GM21367 (cell line): ENCODE results near the gene DQX1.

Experiments used
- ATAC-seq: cut with Tn5 transposase; IDR thresholded peaks from one replicate; pipeline ENCODE4 v1.9.1; 2021; ENCODE audit not compliant: unreplicated experiment

The DQX1 gene

DNA sequence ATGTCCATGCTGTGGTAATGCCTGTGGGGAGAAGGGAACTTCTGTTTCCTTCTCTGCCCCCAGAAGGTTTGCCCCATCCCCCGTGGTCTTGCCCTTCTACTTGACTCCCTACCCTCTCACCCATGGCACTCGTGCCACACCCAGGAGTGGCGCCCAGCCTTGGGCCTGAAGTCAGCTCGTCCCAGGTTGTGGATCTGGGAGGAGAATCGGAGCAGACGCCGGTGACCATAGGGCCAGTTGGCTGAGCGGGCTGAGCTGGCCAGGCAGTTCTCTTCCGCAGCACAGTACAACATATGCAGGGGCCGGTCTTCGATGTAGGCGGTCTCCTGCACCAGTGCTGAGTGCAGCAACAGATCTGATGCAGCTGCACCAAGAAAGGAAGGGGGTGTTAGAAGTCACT lies 8.4 kb upstream of the DQX1 start:
- ATAC-seq, result no peak

DNA sequence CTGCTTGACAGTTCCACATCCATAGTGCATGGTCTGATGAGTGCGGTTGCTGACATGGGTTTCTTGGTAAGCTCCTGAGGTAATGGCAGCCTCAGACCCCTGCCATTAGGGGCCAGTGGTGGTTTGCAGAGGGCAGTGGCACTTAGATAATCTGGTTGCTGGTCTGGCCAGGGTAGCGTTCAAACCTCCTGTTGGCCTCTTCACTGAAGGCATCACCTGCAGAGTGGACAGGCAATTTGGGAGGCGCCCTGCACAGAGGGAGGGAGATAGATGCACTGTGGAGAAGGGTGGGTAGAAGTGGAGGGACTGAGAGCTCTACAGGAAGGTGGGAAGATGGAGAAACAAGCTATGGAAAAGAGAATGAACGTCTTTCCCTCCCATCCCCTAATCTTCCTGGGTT lies 7.4 kb upstream of the DQX1 start:
- no peak for ATAC-seq

DNA sequence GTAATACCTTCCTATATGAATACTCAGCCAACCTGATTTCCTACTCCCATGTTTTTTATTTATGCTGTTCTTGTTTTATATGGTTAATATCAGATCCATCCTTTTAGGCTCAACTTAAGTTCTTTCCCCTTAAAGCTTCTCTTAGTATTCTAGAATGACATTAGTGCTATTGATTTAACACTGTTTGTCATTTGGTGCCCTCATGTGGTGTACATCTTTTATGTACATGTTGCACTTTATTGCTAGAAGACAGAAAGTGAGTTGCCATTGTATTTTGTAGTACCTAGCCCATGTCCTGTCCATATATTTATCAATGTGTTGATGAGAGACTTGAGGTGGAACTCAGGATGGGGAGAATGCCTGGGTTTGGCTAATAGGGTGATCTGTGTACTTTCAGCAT lies 6.2 kb upstream of the DQX1 start:
- no peak for ATAC-seq

DNA sequence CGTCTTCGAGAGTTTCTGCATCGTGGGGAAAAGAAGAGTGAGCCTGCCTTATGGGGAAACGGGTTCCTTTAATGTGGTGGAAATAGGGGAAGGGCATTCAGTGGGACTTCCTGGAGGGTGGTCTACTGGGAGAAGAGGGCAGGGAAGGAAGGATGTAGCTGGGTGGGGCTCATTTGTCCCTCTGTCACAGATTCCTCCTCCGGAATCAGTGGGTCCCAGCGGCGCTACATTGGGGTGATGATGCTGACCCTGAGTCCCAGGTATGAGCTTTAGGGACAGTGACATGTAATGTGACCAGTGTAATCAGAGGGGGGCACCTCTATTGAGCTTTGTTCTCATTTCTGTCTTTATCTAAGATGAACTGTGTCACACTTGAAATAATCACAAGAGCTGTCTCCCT lies 5.6 kb upstream of the DQX1 start:
- no peak for ATAC-seq

DNA sequence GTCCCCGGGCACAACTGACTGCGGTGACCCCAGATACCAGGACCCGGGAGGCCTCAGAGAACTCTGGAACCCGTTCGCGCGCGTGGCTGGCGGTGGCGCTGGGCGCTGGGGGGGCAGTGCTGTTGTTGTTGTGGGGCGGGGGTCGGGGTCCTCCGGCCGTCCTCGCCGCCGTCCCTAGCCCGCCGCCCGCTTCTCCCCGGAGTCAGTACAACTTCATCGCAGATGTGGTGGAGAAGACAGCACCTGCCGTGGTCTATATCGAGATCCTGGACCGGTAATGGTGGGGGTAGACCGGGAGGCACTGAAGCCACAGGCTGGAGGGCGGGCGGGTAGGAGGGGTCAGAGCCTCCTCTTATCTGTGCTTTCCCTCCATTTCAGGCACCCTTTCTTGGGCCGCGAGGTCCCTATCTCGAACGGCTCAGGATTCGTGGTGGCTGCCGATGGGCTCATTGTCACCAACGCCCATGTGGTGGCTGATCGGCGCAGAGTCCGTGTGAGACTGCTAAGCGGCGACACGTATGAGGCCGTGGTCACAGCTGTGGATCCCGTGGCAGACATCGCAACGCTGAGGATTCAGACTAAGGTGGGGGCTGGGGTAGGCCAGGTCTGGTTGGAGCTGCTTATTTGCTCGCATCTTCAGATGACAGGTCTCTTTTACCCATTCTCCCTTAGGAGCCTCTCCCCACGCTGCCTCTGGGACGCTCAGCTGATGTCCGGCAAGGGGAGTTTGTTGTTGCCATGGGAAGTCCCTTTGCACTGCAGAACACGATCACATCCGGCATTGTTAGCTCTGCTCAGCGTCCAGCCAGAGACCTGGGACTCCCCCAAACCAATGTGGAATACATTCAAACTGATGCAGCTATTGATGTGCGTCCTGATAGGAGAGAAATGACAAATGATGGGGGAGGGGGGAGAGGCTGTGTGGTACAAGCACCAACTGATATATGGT lies 4.5 kb upstream of the DQX1 start:
- ATAC-seq, result no peak

DNA sequence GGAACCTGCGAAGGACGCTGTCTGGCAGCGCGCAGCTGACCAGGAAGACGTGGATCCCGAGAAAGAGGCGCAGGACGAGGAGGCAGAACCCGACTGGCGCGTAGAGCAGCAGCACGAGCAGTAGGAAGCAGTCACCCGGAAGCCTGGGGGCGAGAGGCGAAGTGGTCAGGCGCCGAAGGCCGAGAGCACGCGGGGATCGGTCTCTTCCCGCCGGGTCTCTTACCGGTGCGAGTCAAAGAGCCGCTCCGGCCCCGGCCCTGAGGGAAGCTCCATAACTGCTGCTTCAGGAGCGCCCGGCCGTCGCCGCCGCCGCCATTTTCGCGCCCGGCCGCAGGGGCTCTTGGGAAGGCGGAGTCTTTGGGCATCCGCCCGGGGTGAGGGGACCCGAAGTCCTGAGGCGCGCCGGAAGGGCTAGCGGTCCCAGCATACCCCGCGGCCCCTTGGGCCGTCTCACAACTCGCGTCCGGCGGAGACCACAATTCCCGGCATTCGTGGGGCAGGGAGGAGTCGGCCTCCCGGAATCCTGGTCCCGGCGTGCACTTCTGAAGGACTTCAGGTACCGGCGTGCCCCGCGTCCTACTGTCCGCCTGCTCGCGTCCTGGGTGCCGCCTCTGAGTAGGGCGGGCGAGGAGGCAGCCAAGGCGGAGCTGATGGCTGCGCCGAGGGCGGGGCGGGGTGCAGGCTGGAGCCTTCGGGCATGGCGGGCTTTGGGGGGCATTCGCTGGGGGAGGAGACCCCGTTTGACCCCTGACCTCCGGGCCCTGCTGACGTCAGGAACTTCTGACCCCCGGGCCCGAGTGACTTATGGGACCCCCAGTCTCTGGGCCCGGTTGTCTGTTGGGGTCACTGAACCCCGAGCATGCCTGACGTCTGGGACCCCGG lies 3.6 kb upstream of the DQX1 start, which contains the start of the genes AUP1 and HTRA2:
AUP1 (minus strand) TSS at position 350 of the 882 bp plus-strand sequence; CDS start at position 273, 77 bp downstream.
HTRA2 (plus strand) TSS at position 577 of the 882 bp plus-strand sequence; CDS start at position 651, 74 bp downstream.
- ATAC-seq, result peak; percentile 73

DNA sequence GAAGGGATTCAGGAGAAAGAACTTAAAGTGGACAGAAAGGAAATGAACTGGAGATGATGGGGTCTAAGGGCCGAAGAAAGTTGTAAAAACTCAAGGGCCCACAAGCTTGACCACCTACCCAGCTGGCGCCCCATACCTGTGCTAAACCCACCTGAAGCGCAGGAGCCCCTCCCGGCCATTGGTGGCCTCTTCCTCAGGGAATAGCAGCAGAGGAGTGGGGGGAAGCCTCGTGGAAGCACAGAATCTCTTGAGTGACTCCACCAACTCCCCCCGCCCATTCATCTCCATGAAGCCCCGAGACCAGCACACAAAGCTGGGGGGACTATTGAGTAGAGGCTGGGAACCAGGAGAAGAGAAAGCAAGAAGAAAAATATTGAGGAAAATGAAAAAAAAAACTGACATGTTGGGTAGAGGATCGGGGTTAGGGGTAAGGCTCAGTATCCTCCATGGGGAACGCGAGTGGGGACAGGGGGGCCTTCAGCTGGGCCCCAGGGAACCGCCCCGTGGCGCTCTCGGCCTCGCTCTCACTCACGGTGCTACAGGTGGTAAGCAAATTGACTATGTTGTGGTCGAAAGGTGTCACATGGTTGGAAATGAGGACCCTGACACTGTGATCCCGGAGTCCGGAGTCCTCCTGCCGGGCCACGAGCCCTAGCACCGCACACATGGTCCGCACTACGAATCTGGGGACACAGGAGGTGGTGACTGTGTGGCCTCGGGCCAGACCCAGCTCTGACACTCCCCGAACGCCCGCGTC lies 2.7 kb upstream of the DQX1 start:
- peak; percentile 9 for ATAC-seq

DNA sequence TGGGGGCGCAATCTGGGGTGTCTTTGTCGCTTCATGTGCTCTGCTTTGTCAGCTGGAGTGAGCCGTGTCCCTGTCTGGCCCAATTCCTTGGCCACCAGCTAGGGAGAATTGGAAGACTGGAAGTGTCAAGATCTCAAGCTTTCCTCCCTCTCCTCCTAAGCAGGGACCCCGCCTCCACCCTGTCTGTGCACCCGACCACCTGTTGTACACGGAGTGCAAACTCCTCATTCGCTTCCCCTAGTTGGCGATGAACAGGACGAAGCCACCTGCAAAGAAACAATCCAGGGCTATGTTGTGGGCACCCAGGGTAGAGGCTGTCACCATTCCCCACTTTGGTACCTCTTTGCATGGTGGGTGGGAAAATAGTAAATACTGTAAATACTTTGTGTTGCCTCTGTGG lies 1.7 kb upstream of the DQX1 start:
- ATAC-seq, result no peak

DNA sequence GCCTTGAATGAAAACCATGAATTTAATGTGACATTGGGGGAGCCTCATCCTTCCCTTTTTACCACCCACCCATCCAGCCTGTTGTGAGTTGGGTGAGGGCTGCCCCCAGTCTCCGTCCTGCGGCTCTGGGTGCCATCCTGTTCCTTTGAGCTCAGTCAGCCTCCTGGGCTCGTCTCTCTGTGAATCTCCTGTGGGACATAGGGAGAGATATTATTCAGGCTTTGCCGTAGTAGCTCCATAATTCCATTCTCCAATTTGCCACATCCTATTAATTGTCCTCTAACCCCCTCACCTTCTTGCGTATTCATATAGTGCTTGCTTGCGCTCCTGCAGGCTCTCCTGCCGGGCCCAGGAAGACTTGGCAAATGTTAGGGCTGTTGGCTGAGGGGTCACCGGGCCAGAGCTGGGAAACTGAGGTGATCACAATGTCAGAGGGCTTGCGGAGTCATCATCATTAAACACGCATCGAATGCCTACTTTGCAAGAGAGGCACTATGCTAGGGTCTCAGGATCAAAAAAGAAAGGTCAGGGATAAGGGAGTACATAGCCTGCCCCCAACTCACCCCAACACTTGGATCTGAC lies 709 bp upstream of the DQX1 start:
- no peak for ATAC-seq

DNA sequence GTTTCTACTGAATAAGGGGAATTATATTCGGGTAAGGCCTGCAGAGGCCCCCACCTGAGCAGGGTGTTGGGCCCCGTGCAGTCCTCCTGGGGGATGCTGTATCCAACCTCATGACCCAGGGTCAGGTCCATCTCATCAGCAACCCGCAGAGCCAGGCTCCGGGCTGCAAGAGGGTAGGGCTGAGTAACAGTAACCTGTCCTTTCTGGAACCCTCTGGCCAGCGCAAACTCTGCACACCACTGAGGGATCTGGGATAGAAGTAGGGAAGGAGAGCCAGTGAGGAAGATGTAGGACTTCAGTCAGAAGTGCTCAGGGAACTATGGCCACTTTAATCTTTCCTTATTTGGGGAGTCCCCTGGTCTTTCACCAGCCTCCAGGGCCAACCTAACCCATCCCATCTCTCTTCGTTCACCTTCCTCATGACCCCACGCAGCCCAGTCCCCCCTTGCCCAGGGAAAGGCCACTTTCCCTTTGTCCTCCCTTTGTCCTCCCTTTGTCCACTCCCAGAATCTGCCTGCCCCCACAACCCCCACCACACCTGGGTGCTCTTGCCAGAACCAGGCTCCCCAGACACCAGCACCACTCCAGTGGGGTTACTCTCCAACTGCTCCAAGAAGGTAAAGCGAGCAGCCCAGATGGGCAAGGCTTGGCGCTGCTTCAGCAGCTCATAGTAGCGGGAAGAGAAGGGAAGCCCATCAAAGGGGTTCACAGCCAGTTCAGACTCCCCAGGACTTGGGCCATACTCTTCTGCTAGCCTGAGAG lies 895 bp downstream of the DQX1 start:
- no peak for ATAC-seq

DNA sequence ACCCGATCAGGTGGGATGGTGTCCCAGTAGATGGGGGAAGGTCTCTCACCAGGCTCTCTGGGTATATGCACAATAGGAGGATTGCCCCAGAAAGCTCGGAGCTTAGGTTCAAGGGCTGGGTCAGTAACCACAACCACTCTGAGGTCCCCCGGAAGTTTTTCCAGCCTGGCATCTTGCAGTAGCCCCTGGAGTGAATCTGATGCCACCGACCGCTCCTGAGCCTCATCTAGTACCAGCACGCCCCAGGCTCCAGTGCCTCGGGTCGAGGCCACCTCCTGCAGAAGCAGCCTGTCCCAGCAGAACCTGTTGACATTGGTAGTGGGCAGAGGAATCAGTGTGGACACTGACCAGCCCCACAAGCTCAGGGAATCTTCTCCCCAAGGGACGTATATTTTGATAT lies 2.0 kb downstream of the DQX1 start:
- no peak for ATAC-seq

DNA sequence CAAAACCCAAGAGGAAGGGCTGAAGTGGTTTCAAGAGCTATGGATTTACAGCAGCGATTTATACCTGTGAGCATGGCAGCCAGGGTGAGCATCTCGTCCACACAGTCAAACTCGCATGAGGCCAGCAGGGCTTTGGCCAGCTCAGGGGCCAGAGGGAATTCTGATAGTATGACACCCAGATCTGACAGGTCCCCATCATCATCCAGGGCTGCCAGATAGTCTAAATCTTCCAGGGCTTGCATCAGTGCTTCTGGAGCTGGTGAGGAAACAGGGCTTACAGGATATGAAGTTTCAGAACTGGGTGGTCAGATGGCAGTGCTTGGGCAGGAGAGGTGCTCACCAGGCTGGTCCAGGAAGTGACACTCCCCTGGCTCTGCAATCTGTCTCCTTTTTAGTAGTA lies 3.5 kb downstream of the DQX1 start:
- no peak for ATAC-seq

DNA sequence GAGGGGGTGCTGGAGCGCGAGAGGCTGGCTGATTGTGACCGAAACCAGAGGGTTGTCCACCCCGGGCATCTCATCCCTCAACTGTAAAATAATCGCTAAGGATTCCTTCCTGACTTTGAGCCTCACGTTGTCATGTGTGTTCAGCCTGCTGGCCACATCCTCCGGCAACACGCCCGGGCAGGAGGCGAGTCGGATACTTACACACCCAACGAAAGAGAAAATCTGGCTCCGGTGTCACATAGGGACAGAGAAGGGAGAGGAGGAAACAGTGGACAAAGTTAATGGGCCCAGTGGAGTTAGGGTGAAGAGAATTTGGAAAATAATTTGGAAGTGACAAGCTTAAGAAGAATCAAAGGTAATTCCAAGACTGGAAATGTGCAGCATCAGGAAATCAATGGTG lies 9.4 kb downstream of the DQX1 start:
- ATAC-seq, result no peak

DNA sequence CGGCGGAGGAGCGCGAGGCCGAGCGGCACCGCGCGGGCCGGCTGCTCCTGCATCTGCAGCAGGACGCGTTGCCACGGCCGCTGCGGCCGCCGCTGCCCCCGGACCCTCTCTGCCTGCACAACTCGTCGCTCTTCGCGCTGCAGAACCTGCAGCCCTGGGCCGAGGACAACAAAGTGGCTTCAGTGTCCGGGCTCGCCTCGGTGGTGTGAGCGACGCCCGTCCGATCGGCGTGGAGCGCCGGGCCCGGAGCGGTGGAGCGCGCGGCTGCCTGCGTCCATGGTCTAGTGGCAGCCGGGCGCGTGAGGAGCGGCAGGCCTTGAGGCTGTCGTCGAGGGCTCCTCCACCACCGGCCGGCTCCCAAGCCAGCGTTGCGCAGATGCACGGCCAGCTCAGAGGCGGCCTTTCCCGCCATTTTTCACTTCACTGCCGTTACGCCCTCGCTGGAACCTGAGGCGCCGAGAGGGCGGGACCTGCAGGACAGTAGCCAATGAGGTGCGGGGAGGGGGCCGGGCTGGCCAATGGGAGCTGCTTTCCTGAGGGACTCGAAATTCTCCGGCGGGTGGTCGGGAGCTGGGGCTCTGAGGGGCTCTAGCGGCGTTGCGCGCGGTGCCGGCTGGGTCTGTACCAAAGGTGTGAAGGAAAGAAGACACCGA lies 9.9 kb downstream of the DQX1 start:
- ATAC-seq, result no peak

DNA sequence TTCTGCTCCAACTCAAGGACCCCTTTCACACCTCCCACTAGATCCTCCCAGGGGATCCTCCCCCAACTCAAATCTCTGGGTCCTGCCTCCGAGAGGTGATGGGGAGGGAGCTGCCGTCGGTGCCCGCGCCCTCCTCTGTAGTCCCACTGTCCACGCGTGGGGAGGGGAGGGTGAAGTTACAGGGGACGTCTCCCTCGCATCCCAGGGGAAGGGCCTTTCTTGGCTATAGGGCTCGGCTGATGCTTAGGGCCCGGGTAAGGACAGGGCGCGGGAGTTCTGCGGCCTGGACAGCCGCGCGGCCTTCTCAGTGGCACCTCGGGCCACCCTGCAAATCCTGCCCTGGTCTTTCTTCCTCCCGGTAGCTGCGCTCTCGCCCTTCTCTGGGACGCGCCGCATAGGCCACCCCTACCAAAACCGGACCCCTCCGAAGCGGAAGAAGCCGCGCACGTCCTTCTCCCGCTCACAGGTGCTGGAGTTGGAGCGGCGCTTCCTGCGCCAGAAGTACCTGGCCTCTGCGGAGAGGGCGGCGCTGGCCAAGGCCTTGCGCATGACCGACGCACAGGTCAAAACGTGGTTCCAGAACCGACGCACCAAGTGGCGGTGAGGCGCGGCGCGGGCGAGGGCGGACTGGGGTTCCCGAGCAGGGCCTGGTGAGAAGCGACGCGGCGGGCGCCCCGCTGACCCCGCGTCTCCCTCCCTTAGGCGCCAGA lies 10.6 kb downstream of the DQX1 start:
- no peak for ATAC-seq

DNA sequence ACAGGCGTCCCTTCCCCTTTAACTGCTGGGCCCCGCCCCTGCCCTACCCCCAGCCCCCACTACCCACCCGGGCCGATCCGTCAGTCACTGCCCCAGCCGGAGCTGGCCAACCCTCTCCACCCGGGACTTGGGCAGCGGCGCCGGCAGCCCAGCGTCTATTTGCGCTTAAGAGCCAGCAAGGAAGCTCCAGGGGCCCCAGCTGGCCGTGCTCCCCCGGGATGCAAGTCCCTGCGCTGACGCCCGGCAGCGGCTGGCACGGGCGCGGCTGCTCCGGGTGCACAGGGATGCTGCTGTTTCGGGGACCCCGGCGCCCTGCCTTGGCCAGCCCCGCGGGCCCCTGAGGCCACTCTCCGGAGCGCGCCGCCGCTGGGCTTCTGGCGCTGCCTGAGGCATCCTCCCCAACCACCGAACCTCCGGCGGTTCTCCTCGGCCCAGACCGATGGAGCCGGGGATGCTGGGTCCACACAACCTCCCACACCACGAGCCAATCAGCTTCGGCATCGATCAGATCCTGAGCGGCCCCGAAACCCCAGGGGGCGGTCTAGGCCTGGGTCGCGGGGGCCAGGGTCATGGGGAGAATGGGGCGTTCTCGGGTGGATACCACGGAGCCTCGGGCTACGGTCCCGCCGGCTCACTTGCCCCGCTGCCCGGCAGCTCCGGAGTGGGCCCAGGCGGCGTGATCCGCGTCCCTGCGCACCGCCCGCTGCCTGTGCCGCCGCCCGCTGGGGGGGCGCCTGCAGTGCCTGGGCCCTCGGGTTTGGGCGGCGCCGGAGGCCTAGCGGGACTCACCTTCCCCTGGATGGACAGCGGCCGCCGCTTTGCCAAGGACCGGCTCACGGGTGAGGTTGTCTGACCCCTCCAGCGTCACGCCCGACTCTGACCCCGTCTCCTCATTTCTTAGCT lies 11.4 kb downstream of the DQX1 start, which contains the start of gene TLX2:
TLX2 (plus strand) TSS at position 83 of the 903 bp plus-strand sequence; CDS start at position 440, 357 bp downstream.
- no peak for ATAC-seq

DNA sequence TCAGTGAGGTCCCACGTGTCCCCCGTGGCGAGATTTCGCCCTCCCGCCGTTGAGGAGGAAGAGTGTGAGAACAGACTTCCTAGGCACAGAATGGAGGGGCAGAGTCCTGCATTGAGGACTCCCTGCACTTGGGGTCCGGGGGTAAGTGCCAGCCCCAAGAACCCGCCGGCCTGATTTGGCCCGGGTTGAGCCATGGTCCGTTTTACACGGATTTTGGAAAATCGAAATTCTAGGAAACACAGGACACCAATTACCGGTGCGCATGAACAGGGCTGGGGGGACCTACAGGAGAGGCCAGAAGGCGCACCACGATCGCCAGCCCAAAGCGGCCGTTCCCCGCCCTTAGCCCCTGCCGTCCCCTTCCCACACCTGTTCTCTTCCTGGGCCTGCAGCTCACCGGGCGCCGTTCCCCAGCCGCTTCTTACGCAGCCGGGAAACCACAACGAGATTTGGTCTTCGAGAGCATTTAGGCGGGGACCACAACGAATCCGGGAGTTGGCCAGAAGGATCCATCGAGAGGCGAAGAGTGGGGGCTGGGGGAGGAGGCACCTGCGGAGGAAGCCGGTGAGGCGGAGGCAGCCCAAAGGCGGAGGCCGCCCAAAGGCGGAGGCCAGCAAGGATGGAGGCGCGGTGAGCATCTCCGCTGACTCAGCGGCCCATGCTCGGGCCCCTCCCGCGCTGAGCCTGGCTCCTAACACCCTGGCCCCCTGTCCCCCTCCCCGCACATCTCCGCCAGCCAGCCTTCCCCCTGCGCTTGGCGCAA lies 12.2 kb downstream of the DQX1 start:
- ATAC-seq, result no peak
